Natural killer cell treated with Interleukin-12 subunit alpha and Interleukin-12 subunit beta and Interleukin-15 and Interleukin-18, amount 100 ng/mL, for 72 hours (primary cell): ENCODE results near the gene ATAT1. TPM values are rescaled to one million over a fixed set of nuclear protein-coding genes. Genes with fewer than 3 reads are reported as not detected.

Experiments
- ATAC-seq, 2 donors: fragments of 150-1000 bp; cut with Tn5 transposase in 1 of 2; sonication (Bioruptor Pico), chemical (Tn5 transposase) in 1 of 2; 2 replicates each; pipeline ENCODE4 v1.10.0; 2021
- DNase-seq: peaks from one replicate; pipeline ENCODE4 v3.0.0; 2022; ENCODE audit warnings: low spot score
- H3K27ac Mint-ChIP-seq, 2 donors: 1 replicate in 1 of 2; 2 replicates in 1 of 2; pipeline ENCODE4 v1.8.0; 2022; ENCODE audit warnings: mixed read lengths in 2 of 2, mild to moderate bottlenecking in 1 of 2, moderate library complexity in 1 of 2
- H3K27me3 Mint-ChIP-seq, 2 donors: 1 replicate in 1 of 2; 2 replicates in 1 of 2; pipeline ENCODE4 v1.8.0; 2022; ENCODE audit warnings: mixed read lengths in 2 of 2
- H3K36me3 Mint-ChIP-seq: one replicate; pipeline ENCODE4 v1.8.0; 2022; ENCODE audit warnings: mixed read lengths
- H3K4me1 Mint-ChIP-seq, 2 donors: 1 replicate in 1 of 2; 2 replicates in 1 of 2; pipeline ENCODE4 v1.8.0; 2022; ENCODE audit warnings: low read depth in 2 of 2, mixed read lengths in 2 of 2, mild to moderate bottlenecking in 1 of 2
- H3K4me3 Mint-ChIP-seq: one replicate; pipeline ENCODE4 v1.8.0; 2022; ENCODE audit warnings: mixed read lengths
- H3K9me3 Mint-ChIP-seq: 2 replicates; pipeline ENCODE4 v1.8.0; 2022; ENCODE audit warnings: mixed read lengths
- total RNA-seq, 2 donors: library from RNA; stranded (reverse); gene quantifications; one replicate each; pipeline ENCODE4 v1.2.3, GENCODE V29; 2022

The ATAT1 gene
- total RNA-seq, 2 donors from 2014 or later = 7.3 to 15.8 TPM

GRCh38 chr6:30676660-30677285 is 50.1 kb downstream of the ATAT1 start:
- peaks cover 24% of the 10 kb centered on the region for H3K36me3 Mint-ChIP-seq
- no peaks in the 10 kb centered on the region for H3K9me3 Mint-ChIP-seq
- ATAC-seq (no peak), DNase-seq (no peak)
- H3K27me3 Mint-ChIP-seq = no peaks in the 10 kb centered on the region
- H3K4me3 Mint-ChIP-seq = peak overlapping the region; percentile 7
- H3K27ac Mint-ChIP-seq = peak overlapping the region; percentile 53 to 65
- H3K4me1 Mint-ChIP-seq = peaks cover 39 to 44% of the 10 kb centered on the region in 2 donors

GRCh38 chr6:30678964-30679726 is 52.5 kb downstream of the ATAT1 start:
- Mint-ChIP-seq H3K9me3 (no peaks in the 10 kb centered on the region), H3K36me3 (peaks cover 43% of the 10 kb centered on the region), H3K4me1 (peaks cover 44 to 46% of the 10 kb centered on the region in 2 donors), H3K27me3 (no peaks in the 10 kb centered on the region), H3K4me3 (peak overlapping the region; percentile 100), H3K27ac (peak overlapping the region; percentile 98)
- DNase-seq (peak; percentile 91), ATAC-seq (peak; percentile 53 to 66)

GRCh38 chr6:30679765-30680535 is 53.3 kb downstream of the ATAT1 start:
- no peak for DNase-seq
- no peak for ATAC-seq
- H3K27ac Mint-ChIP-seq = peak overlapping the region; percentile 98
- H3K9me3 Mint-ChIP-seq = no peaks in the 10 kb centered on the region
- H3K36me3 Mint-ChIP-seq = peaks cover 48% of the 10 kb centered on the region
- no peaks in the 10 kb centered on the region for H3K27me3 Mint-ChIP-seq
- peak overlapping the region; percentile 100 for H3K4me3 Mint-ChIP-seq
- peaks cover 46 to 48% of the 10 kb centered on the region in 2 donors for H3K4me1 Mint-ChIP-seq

GRCh38 chr6:30681766-30682142 is 55.1 kb downstream of the ATAT1 start:
- Mint-ChIP-seq H3K4me3 (peak overlapping the region; percentile 100), H3K27me3 (no peaks in the 10 kb centered on the region), H3K4me1 (peaks cover 49 to 55% of the 10 kb centered on the region in 2 donors), H3K9me3 (no peaks in the 10 kb centered on the region), H3K27ac (peak overlapping the region; percentile 98), H3K36me3 (peaks cover 53% of the 10 kb centered on the region)
- ATAC-seq (no peak), DNase-seq (no peak)

- H3K4me1 Mint-ChIP-seq = peaks cover 49 to 56% of the 10 kb centered on the region in 2 donors
- H3K27me3 Mint-ChIP-seq = no peaks in the 10 kb centered on the region
- peaks cover 53% of the 10 kb centered on the region for H3K36me3 Mint-ChIP-seq
- peak overlapping the region; percentile 100 for H3K4me3 Mint-ChIP-seq
- peak overlapping the region; percentile 98 for H3K27ac Mint-ChIP-seq
- peak; percentile 82 for ATAC-seq
- no peaks in the 10 kb centered on the region for H3K9me3 Mint-ChIP-seq
- DNase-seq = peak; percentile 94
These were observed 55.8 kb downstream of the ATAT1 start for GRCh38 chr6:30682143-30683117.

GRCh38 chr6:30683183-30683979 is 56.7 kb downstream of the ATAT1 start:
- peaks cover 53% of the 10 kb centered on the region for H3K36me3 Mint-ChIP-seq
- DNase-seq (no peak), ATAC-seq (no peak)
- H3K9me3 Mint-ChIP-seq = no peaks in the 10 kb centered on the region
- H3K27me3 Mint-ChIP-seq = no peaks in the 10 kb centered on the region
- H3K27ac Mint-ChIP-seq = peak overlapping the region; percentile 98
- peaks cover 59 to 65% of the 10 kb centered on the region in 2 donors for H3K4me1 Mint-ChIP-seq
- peak overlapping the region; percentile 100 for H3K4me3 Mint-ChIP-seq

- Mint-ChIP-seq H3K36me3 (peaks cover 53% of the 10 kb centered on the region), H3K27ac (peak overlapping the region; percentile 98), H3K4me3 (peak overlapping the region; percentile 100), H3K27me3 (no peaks in the 10 kb centered on the region), H3K4me1 (peaks cover 61 to 68% of the 10 kb centered on the region in 2 donors), H3K9me3 (no peaks in the 10 kb centered on the region)
- no peak for ATAC-seq
- DNase-seq = no peak
These were observed 57.3 kb downstream of the ATAT1 start for GRCh38 chr6:30683980-30684338.

- H3K4me1 Mint-ChIP-seq = peaks cover 60 to 68% of the 10 kb centered on the region in 2 donors
These were observed 57.9 kb downstream of the ATAT1 start for GRCh38 chr6:30684386-30685156.

GRCh38 chr6:30685157-30686008 is 58.7 kb downstream of the ATAT1 start:
- no peaks in the 10 kb centered on the region for H3K27me3 Mint-ChIP-seq
- peak overlapping the region; percentile 100 for H3K4me3 Mint-ChIP-seq
- no peaks in the 10 kb centered on the region for H3K9me3 Mint-ChIP-seq
- H3K4me1 Mint-ChIP-seq = peaks cover 60 to 69% of the 10 kb centered on the region in 2 donors
- H3K36me3 Mint-ChIP-seq = peaks cover 48% of the 10 kb centered on the region
- ATAC-seq (no peak), DNase-seq (no peak)
- H3K27ac Mint-ChIP-seq = peak overlapping the region; percentile 98

More at GRCh38 chr6:30684386-30685156, 57.9 kb downstream of the ATAT1 start:
- Mint-ChIP-seq H3K27ac (peak overlapping the region; percentile 98), H3K36me3 (peaks cover 51% of the 10 kb centered on the region), H3K27me3 (no peaks in the 10 kb centered on the region), H3K9me3 (no peaks in the 10 kb centered on the region), H3K4me3 (peak overlapping the region; percentile 100)
- ATAC-seq (no peak), DNase-seq (peak; percentile 80)

GRCh38 chr6:30686009-30686907 is 59.6 kb downstream of the ATAT1 start, which contains the start of gene PPP1R18:
Gene PPP1R18, minus strand, starts transcription at chr6:30686645. Its CDS starts 627 bp downstream, at chr6:30686018.
- H3K27me3 Mint-ChIP-seq = no peaks in the 10 kb centered on the region
- peaks cover 57 to 68% of the 10 kb centered on the region in 2 donors for H3K4me1 Mint-ChIP-seq
- peak within 1 kb of the TSS; percentile 98 for H3K27ac Mint-ChIP-seq
- H3K9me3 Mint-ChIP-seq = no peaks in the 10 kb centered on the region
- ATAC-seq (peak; percentile 61 to 69), DNase-seq (peak; percentile 84)
- peak within 1 kb of the TSS; percentile 100 for H3K4me3 Mint-ChIP-seq
- peaks cover 43% of the 10 kb centered on the region for H3K36me3 Mint-ChIP-seq
